Ammon's horn (tissue), 1 donor: ENCODE data around the gene ABCB9.
"Not testable (repeated sequence)": the region's sequence is repeated elsewhere in the genome, so short reads cannot be mapped to it uniquely, and the experiment has no call there.

Experiments used
- DNase-seq: peaks from one replicate; pipeline ENCODE4 v3.0.0-alpha.2; 2016; ENCODE audit warnings: low spot score

Gene ABCB9

DNA sequence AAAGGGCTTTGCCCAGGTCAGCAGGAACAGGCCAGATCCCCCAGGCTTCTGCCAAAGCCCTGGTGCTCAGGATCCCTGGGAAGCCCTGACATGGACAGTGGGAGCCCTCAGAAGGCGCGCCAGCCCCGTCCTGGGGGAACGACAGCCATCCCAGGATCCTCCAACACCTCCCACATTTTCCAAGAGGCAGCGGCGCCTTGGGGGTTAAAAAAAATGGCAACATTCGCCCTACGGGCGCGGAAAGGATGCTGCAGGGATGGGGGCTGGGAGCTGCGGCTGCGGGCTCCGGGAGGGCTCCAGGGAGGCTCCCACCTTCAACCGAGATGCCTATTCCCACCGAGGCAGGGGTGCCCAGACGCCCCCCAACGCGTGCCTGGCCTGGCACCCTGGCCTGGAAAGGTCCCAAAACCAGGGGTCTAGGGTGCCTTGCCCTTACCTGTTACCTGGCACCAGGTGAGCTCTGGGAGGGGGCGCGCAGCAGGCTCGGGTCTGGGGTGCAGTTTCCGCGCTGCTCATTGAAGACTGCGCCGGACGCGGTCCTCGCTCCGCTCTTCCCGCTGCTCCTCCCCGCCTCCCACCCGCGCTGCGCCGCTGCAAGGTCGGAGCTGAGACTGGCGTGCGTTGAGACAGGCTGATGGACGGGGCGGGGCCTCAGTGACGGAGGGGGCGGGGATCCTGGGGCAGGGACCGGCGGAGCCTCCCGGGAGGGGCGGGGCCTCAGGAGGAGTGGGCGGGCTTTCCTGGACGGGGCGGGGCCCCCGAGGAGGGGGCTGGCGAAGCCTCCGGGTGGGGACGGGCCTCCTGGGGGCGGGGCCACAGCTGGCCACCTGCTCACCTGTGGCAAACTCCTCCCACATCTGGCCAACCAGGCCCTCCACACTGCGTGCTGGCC, at the start of gene ABCB9:
Gene ABCB9 (minus strand): TSS at position 613 of the 892 bp plus-strand sequence. CDS start 6,228 bp downstream, outside the sequence.
- DNase-seq: peak; percentile 95

DNA sequence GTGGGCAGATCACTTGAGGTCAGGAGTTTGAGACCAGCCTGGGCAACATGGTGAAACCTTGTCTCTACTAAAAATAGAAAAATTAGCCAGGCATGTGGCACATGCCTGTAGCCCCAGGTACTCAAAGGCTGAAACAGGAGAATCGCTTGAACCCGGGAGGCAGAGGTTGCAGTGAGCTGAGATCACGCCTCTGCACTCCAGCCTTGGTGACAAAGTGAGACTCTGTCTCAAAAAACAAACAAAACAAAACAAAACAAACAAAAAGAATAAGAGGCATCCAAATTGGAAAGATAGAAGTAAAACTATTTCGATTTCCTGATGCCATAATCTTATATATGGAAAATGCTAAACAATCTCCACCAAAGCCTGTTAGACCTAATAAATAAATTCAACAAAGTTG, 48.2 kb upstream of the ABCB9 start:
- not testable (repeated sequence) for DNase-seq

DNA sequence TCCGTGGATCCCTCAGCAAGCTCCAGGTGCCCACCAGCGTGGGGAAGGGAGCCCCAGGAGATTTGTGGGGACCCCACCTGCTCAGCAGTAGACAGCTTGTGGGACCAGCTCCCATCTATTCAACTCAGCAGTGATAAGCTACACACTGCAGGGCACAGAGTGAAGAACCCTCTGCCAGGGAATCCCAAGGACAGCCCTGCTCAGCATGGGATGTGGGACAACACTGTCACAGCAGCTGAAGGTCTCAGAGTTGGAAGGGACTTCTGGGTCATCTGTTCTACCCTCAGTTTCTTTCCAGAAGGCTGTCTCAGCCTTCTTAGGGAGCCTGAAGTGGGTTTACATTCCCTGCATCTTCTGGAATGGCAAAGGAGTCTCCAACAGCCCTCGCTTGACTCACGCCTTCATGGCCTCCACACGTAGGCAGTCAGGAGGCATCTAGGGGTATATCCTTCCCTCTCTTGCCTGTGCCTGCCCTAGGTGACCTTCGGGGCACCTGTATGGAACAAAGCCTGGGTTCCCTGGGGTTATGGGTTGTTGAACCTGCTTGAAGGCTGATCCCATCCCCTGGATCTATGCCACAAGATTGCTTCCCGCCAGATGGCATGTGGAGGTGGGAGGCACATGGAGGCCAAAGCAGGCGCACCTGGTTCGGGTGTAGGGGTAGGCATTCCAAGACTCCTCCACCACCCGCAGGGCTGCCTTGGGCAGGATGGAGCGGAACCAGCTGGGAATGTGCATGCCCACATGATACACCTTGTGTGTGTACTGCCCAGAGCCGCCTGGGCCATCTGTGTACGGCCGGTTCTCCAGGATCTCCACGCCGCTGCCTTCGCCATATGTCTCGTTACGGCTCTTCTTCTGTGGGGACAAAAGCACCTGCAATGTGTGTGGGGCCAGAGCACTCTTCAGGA, 47.2 kb upstream of the ABCB9 start:
- no peak for DNase-seq

DNA sequence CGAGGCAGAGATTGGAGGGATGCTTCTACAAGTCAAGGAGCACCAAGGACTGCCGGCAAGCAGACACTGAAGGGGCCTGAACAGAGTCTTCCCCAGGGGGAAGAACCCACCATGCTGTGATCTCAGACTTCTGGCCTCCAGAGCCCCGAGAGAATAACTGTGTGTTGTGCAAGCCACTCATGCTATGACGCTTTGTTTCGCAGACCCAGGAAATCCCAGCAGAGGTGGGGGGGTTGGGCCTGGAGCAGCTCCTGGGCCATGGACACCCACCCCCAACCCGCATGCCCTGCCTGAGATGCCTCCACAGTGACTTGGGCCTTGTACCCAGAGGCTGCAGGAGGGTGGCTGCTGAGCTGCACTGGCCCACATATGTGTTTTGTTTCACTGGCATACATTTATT, 45.4 kb upstream of the ABCB9 start:
- DNase-seq: no peak

DNA sequence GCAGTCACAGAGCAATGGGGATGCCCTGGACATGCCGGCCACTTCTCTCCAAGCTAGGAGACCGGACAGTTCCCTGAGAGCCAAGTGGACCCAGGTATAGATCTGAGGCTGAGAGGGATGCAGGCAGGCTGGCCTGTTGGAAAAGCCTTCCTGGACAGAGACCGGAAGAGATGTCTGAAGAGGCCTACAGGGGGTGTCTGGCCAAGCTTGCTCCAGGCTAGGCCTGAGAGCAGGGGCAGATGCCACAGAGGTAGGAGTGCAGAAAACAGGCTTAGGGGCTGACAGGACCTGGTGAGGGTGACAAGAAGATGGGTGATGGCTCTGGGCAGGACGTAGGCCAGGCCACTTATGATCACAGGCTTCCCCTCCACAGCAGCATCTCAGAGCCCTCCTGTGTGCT, 44.4 kb upstream of the ABCB9 start:
- no peak for DNase-seq

DNA sequence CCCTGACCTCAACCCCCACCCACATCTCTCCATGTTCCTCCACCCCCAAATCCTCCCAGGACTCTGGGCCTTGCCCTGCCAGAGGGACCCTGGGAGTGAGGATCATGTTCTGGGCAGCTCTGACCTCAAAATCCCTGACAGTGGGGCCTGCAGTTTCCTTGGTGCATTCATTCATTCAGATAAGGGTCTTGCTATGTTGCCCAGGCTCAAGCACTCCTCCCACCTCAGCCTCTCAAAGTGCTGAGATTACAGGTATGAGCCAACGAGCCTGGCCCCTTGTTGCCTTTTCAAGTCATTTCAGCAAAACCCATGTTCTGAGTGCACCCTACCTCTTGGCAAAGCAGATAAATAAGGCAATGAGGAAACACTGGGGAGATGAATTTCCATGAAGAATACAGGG, 43.8 kb upstream of the ABCB9 start:
- DNase-seq: no peak

DNA sequence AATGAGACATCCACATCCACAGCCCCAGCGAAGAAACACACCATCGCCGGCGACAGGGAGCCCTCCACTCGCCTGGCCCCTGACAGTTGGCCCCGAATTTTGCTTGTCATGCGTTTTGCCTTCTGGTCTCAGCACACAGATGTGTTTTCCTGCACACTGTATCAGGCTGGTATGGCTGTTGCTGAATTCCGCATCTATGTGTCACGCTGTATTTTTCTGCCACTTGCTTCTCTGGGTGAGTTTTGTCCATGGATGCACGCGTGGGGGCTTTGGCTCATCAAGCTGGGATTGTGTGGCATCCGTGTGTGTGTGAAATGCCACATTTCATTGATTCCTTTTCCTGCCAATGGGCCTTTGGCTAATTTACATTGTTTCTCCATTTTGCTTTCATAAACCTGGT, 40.7 kb upstream of the ABCB9 start:
- no peak for DNase-seq

DNA sequence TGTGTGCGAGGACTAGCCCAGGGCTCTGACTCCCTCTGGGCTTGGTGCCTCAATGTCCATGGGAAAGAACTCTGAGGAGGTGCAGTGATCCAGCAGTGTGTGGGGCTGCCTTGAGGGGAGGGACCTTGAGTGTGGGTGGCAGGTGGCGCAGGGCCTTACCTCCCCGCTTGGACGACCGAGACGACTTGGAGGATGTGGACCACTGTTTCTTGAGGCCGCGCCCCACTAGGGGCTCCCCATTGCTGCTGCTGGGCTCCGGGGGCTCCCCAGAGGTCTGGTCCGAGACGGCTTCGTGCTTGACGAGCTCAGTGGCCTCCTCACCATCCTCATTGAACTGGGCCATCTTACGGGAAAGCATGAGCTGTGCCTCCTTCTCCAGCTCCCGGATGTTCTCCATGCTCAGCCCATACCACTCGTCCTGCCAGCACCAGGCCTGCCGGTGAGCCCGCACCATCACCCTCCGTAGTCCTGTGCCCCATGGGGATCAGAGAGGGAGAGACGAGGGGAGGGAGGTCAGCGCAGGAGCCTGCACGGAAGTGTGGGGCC, 38.9 kb upstream of the ABCB9 start:
- no peak for DNase-seq

DNA sequence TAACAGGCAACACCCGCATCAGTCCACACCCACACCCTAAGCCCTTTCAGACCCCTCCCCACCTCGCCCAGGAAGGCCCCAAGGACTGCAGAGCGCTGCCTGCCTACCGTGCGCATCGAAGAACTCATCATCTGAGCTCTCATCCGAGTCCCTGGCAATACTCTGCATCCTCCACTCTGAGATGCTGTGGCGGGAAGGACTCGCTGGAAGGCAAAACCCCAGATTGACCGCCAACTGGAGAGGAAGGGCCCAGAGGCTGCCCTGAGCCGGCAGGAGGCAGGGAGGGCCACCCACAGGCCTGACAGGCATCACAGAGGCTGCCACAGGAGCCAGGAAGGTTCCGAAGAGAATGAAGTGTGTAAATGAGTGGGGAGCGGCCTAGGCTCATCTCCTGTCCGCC, 38.0 kb upstream of the ABCB9 start:
- no peak for DNase-seq

DNA sequence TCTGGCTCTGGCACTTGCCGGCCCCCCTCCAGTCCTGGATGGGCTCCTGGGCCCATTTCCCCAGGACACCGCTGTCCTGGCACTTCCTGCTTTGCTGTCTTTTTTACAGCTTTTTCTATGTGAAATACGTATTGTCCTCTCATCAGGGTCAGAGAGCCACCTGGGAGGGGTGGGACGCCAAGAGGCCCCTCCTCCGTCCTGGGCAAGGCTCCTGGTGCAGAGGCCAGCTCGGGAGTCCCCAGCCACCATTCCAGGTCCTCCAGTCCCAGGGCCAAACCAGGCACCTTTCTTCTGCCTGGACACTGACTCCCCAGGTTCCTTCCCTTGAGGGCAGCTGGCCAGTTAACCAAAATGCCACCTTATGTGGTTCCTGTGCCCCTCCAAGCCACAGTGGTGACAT, 37.0 kb upstream of the ABCB9 start:
- DNase-seq: no peak

DNA sequence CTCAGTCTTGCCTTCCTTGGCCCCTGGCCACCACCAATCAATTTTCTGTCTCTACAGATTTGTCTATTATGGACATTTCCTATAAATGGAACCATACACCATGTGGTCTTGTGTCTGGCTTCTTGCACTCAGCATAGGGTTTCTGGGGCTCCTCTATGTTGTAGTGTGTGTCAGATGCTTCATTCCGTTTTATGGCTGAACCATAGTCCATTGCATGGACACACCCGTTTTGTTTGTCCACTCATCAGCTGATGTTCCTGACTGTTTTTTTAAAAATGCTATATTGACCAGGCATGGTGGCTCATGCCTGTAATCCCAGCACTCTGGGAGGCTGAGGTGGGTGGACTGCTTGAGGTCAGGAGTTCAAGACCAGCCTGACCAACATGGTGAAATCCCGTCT, 35.2 kb upstream of the ABCB9 start:
- DNase-seq: no peak

DNA sequence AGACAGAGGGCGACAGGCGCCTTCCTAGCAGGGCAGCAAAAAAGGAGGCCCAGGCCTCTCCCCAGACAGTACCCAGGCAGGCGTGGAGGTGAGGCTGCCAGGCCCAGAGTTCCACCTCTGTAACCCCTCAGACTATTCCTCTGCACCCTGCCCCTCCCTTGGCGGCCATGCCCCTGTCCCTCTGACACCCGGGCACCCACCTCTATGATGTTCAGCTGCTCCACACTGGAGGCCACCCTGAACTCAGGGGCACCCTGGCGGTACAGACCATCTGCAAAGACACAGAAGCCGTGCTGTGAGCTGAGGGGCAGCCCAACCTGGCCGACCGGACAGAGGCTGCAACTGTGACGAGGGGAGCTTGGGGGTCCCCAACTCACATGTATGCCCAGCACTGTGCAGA, 34.3 kb upstream of the ABCB9 start:
- DNase-seq: no peak

DNA sequence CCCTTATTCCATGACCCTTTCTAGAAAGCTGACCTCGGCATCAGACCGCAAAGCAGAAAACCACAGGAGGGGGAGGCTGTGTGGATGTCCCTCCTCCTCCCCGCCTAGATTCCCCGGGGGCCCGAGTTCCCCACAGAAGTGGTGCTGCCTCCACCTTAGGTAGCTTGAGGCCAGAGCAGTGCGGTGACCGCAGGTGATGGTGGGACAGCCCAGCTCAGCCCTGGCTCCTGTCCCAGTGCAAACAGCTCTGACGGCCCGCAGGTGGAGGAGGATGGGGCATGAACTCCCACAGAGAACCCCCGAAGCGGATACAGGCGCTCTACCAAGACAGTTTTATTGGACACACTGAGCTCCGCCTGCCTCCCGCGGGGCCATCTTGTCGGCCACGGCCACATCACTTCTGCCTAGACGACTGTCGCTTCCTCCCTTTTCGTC, 33.7 kb upstream of the ABCB9 start:
- no peak for DNase-seq

DNA sequence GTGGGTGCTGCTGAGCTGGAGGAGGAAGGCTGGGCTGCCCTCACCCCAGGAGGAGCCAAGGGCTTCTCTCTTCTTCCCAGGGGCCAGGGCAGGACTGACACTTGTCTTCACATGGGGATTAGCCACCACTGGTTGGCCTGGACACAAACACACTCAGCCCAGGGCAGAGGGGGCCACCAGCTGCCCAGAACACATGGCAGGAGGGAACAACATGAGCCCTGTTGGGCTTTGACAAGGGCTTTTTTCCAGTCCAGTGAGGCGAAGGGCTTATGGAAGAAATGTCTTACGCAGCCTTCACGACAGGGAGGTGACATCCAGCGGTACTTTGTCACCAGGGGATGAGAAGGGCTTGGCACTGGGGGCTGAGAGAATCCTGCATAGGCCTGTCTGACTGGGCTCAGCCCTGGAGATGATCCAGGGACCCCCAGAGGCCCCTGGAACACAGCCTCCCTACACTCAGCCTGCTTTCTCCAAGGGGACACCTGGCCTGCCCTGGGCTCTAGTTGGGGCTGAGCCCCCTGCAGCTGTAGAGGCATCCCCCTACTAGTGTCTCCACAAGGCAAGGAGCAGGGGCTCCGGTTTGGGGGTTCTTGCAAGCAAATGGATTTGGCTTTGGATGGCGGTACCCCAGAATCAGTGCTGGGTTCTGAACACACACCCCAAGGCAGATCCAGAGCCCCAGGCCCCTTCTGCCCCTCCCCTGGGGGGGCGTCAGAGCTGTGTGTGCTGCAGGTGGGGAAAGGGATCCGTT, 33.1 kb upstream of the ABCB9 start:
- peak; percentile 54 for DNase-seq

DNA sequence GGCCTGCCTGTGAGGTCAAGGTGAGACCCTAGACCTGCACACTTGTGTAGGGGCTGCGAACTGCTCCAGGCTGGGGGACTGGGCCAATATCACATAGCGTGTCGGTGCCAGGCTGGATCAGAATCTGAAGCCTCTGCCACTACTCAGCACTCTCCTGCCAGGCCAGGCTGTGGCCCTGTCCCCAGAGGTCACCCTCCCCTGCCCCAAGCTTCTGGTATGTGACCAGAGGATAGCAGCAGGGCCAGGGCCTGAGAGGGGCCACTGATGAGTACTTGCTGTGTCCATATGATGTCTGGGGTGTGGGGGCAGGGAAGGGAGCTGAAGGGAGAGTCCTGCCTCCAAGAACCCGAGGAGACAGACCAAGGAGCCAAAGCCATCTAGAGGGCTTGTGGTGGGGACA, 32.1 kb upstream of the ABCB9 start:
- DNase-seq: no peak

DNA sequence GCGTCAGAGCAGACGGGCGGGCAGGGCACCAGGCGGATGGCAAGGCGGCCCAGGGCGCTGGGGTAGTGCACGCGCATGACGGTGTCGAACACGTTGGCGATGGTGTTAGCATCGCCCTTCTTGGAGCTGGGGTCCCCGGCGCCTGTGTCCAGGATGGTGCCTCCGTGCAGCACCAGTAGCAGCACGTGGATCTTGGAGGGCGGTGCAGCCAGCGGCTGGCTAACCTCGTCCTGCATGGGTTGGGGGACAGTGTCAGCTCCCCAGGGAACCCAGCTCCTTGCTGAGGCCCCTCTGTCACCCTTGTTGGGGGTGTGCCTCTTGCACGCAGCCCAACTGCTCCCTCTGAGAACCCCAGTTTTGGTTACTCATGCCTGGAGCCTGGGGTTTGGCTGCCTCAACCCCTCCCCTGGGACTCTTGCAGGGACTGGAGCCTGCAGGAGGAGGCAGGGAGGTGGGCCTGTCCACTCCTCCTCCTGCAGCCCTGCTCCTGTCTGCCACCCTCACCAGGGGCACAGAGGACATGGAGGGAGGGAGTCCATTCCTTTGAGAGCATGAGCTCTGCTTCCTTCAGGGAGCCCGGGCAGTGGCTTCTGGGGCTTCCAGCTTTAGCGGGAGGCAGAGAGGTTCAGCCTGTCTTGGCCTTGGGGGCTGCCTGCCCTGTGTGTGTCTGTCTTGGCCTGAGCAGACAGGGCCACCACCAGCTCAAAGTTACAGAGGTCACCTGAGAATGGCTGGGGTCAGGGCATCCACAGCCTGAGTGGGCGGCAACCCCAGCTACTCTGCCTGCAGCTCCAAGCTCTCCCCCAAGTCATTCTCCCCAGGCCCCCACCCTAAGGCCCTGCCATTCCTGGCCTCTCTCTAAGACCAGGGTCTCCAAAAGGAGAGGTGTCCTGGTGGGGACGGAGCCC, 31.3 kb upstream of the ABCB9 start:
- no peak for DNase-seq

DNA sequence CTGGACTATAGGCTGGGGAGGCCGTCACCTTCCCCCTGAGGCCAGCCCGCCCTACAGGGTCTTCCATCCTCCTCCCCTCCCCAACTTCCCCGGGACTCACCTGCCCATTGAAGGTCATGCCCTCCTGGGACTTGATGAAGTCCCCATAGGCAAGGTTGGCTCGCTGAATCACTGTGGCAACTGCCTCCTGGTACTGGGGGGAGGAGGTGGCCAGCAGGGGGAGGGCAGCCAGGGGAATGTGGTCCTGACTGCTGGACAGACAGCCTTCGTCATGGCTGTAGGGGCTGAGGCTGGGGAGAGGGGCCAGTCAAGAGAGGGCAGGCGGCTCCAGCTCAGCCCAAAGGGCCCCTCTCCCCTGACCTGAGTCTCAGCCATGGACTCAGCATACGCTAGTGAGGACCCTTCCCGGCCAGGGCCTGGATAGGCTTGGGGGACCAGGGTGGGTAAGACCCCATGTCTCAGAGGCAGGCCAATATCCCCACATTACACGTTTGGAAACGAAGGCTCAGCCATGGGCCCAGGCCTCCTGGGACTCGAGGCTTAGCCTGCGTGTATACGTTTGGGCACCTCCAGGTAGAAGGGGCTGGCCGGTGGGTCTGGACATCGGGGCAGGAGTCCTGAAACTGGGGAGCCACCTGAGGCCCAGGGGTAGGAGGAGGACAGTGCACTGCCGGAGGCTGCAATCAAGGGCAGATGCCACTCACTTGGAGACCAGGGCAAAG, 30.5 kb upstream of the ABCB9 start:
- DNase-seq: no peak

DNA sequence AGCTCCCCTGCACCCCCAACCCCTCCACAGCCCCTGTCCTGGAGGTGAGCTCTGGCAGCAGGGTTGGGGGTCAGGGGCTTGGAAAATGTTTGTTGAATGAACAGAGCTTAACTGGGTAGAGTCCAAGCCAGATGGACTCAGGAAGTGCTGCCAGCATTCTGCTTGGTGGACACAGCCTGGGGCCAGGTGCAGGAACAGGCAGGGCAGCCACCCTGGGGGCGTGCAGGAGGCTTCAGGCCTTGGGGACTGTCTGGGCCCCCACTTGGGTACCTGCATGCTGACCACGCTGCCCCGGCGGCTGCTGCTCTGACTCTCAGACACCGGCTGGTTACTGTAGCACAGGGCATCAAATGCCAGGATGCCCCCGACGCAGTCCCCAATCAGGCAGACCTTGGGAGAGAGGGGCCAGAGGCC, 29.9 kb upstream of the ABCB9 start:
- DNase-seq: no peak

DNA sequence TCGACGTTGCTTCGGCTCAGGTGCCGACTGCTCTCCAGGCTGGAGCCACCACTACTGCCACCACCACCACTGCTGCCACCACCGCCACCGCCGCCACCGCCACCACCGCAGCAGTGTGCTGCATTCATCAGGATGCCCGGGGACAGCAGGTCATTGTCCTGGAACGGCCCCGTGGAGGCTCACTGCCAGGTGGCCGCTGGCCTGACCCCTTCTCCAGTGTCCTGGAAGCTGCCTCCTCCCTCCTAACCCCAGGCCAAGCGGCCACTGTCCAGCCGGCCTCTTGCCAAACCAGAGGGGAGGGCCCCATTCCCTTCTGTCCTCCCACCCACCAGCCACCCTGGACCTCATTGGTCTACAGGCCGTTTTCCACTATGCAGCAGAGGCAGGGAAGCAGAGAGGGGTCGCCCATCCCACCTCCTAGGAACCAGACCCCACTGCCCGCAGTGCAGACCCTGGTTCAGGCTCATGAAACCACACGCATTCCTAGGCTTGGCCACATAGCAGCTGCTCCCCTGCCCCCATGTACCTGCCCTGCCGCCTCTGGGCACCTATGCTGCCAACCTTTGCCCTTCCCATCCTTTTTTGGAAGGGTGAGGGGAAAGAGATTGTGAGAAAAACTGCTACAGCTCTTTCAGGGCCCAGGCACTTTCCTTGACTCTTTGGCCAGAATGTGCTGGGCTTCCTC, 29.4 kb upstream of the ABCB9 start:
- DNase-seq: no peak
